GM12891 (cell line): ENCODE results near the gene OR5AN1.

ENCODE experiments used
- PAX5 ChIP-seq: IDR thresholded peaks from 2 replicates; pipeline ENCODE4 v1.6.1; 2011; ENCODE audit warnings: low read length, moderate library complexity, mild to moderate bottlenecking; ENCODE audit not compliant: insufficient read depth, severe bottlenecking
- POLR2A ChIP-seq: IDR thresholded peaks from 2 replicates; pipeline ENCODE4 v1.6.1; 2011; ENCODE audit warnings: low read depth, low read length, control low read depth
- POLR2AphosphoS5 ChIP-seq: IDR thresholded peaks from 2 replicates; pipeline ENCODE4 v1.6.1; 2011; ENCODE audit warnings: low read depth, low read length, control low read depth
- SPI1 ChIP-seq: IDR thresholded peaks from 2 replicates; pipeline ENCODE4 v1.6.1; 2011; ENCODE audit warnings: low read depth, low read length, control low read depth
- TAF1 ChIP-seq: IDR thresholded peaks from 2 replicates; pipeline ENCODE4 v1.6.1; 2011; ENCODE audit warnings: low read depth, low read length, control low read depth

DNA sequence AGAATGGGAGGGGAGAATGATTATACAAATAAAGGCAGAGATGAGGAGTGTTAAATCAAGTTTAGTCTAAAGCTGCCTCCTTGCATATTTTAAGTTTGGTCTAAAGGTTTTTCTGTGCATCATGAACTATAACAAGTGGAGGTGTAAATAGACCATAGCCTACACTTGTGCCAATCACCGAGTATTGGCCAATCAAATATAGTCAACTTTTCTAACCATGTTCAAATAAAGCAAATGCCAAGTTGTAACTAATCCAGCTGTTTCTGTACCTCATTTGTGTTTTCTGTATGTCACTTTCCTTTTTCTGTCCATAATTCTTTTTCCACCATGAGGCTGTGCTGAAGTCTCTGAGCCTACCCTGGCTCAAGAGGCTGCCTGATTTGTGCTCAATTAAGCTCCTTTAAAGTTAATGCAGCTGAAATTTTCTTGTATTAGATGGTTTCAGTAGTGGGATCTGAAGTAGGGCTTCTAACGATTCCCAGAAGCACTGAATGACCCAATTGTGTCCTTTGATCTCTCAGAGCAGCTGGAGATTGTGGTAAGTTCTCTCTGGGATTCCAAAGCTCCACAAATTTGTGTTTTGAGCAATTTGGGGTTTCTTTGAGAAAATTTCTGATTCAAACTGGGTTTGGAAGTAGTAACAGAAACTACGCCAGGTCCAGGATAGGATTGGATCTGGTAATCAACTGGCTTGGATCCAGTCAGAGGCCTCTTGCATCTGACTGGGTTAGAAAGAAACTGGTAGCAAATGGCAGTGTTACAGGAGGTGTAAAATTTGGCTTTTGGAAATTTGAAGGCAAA is 42.0 kb downstream of the OR5AN1 start:
- TF ChIP-seq POLR2A (no peak), SPI1 (no peak), POLR2AphosphoS5 (no peak), TAF1 (no peak), PAX5 (no peak)
